SKM-1 (cell line): ENCODE measurements around the gene SCIN.
A peak's percentile ranks its signal among the peaks of the same experiment; 100 is the strongest.
"Not testable (repeated sequence)": the region's sequence is repeated elsewhere in the genome, so short reads cannot be mapped to it uniquely, and the experiment has no call there.

Experiments used
- DNase-seq: peaks from one replicate; lab custom pipeline; 2025; ENCODE audit not compliant: unreplicated experiment; lab: John Stamatoyannopoulos, UW

The SCIN gene

DNA sequence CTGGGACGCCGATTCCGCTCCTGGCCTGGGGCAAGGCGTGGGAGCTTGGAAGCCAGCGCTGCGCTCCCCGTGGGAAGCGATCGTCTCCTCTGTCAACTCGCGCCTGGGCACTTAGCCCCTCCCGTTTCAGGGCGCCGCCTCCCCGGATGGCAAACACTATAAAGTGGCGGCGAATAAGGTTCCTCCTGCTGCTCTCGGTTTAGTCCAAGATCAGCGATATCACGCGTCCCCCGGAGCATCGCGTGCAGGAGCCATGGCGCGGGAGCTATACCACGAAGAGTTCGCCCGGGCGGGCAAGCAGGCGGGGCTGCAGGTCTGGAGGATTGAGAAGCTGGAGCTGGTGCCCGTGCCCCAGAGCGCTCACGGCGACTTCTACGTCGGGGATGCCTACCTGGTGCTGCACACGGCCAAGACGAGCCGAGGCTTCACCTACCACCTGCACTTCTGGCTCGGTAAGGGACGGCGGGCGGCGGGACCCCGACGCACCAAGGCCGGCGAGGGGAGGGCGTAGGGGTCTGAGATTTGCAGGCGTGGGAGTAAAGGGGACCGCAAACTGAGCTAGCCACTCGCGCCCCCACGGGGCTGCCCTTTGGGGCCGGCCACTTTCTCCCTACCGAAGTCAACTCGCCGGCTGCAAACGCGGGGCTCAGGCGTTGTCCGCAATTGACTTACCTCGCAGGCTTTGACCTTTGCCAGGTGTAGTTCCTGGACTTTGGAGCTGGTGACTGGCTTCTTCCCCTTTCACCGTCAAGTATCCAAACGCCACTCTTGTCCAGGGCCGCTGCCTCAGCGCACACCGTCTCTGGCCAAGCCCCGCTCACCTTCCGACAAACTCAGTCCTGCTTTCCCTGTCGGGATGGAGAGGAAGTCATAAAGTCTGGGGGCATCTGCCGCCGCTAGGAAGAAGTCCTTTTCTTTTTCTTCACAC, at the start of gene SCIN:
Gene SCIN, plus strand, starts transcription at position 187 of the 928 bp plus-strand sequence. Its CDS starts 67 bp downstream, at position 254.
- no peak for DNase-seq

DNA sequence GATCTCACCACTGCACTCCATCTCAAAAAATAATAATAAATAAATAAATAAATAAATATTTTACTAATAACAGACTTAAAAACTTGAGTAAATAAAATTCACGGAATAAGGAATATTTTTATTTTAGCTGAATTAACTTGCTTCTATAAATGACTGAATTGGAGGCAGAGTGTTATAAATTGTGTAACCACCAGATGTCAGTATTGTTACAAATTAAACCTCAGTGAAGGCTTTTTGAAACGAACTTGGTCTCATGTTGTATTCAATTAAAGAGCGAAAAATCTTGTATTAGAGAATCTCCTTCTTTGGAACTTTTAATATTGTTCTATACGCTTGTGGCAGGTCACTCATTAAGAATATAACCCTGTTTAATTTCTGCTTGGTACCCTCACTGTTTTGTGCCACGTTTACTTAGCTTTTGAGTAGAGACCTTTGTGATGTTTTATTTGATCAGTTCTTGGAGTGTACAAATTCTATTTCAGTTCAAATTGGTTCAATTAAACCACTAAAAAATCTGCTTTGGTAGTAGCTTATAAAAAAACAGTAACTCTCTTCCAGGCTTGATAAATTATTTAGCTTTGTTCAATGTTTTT, 45.6 kb upstream of the SCIN start:
- peak; percentile 34 for DNase-seq

DNA sequence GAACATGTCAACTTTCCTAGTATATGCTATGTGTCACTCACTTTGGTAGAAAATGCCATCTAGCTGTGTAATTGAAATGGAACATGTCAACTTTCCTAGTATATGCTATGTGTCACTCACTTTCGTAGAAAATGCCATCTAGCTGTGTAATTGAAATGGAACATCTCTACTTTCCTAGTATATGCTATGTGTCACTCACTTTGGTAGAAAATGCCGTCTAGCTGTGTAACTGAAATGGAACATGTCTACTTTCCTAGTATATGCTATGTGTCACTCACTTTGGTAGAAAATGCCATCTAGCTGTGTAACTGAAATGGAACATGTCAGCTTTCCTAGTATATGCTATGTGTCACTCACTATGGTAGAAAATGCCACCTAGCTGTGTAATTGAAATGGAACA, 43.8 kb upstream of the SCIN start:
- DNase-seq, result not testable (repeated sequence)

DNA sequence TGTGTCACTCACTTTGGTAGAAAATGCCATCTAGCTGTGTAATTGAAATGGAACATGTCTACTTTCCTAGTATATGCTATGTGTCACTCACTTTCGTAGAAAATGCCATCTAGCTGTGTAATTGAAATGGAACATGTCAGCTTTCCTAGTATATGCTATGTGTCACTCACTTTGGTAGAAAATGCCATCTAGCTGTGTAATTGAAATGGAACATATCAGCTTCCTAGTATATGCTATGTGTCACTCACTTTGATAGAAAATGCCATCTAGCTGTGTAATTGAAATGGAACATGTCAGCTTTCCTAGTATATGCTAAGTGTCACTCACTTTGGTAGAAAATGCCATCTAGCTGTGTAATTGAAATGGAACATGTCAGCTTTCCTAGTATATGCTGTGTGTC, 42.9 kb upstream of the SCIN start:
- not testable (repeated sequence) for DNase-seq

DNA sequence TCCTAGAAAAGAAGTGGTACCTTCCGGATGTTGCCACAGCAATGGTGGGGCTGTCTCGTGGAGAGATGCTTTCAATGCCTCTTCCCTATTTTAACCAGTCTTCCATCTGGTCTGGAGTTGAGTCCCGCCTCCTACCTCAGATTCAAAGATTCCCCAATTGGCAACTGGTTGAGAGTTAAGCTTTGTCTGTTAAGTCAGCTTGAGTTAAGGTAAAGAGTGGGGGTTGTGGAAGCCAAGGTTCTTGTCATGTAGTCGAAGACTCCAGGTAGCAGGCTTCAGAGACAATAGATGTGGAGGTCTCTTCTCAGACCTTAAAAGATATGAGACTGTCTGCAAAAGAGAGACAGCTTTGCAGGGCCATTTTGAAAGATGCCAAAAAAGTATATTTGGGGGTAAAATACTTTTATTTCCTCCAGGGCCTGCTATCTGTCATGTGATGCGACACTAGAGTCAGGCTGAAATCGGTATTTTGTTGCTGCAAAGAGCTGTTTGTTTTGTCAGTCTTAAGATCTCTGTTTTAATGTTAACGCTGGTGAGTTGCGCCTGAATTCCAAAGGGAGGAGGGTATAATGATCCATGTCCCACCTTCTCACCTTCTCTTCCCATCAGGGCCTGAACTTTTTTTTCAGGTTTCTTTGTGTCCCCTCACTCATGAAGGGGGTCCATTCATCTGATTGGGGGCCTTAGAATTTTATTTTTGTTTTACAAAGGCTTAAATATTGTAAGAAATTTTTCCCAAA, 40.4 kb upstream of the SCIN start:
- no peak for DNase-seq

DNA sequence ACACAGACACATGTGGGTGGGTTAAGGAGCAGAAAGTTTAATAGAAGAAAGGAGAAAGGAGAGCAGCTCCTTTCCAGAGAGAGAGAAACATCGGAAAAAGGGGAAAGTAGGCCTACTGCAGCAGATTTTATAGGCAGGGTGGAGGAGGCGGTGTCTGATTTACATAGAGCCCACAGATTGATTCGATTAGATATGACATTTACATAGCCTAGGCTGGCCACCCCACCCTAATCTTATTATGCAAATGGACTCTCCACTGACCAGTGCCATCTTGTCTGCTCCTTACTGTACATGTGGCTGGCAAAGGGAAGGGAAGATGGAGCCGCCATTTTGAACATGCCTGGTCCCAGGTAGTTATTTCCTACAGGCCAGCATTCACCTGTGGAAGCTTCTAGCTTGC, 38.7 kb upstream of the SCIN start:
- no peak for DNase-seq

DNA sequence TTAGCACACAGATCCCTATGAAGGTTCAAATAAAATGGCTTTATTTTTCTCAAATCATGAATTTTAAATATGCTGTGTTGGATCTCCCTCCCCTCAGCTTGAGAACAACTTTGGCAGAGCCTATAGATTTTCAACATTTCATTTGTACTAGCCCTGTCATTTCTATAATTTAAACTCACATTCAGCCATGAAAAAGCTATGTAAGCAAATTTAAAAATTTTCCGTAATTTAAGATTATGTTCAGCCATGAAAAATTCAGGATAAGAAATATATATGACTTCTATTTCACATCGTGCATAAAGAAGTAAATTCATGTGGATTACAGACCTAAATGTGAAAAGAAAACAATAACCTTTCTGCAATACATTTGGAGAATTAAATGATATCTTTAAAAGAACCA, 36.5 kb upstream of the SCIN start:
- no peak for DNase-seq

DNA sequence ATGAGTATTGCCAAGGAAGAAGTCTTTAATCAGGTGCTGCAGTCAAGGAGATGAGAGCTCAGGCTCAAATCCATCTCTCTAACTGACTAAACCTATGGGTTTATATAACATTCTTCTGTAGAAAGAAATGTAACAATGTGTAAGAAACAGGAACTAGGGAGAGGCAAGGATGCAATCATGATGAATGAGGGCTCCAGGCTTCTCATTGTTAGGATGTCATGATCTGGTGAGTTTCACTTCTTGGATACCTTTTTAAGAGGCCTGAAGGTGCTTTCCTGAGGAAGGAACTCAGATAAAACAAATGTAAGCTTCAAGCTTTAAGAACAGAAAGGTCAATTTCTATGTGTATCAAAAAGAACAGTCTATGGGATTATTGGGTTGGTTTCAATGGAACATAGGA, 30.8 kb upstream of the SCIN start:
- DNase-seq, result no peak

DNA sequence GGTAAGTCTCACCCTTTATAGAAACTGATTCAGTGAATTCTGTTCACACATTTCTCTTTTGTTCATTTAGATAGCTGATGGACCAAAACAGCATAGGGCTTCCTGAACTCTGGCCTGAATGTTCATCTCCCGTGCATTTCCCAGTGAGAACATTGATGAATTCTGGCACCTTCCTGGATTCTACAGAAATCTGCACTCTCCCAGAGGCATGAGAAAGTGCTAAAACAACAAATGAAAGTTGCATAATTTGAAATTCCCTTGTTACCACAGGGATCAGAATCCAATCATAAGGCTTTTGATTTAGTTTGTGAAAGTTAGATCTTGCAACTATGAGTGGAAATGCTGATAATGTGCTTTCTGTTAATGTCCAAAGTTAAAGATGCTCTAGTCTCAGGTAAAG, 29.7 kb upstream of the SCIN start:
- no peak for DNase-seq

DNA sequence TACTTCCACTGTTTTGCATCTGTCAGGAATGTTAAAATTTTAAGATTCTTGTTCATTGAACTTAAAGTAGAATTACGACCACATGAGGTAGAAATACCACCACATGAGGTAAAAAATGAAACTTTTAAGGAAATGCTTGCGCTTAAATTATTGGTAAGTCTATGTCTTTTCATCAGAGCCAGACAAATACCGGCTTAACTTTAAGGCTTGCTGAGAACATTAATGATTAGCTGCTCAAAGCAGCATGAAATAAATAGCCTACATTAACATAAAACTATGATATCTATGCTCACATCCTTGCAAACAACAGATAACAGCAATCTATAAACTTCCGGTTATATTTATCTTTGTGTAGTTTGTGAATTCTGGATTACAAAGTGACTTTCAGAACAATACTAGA, 26.9 kb upstream of the SCIN start:
- no peak for DNase-seq

DNA sequence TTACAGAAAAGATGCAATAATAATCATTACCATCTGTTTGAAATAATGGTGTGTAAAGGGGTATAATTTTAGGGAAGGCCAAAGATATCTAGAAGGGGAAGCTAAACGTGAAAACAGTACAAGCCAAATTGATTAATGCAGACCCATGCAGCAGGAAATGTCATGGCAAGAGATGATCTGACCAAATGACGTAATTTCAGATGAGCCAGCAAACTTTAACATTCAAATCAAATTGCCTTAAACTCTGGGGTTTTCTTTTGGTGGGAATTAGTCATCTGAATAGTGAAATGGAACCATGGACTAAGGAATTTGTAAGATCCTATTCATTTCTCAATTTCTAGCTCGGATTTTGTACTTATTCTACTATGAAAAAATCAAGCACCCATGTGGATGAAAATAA, 21.4 kb upstream of the SCIN start:
- DNase-seq, result no peak

DNA sequence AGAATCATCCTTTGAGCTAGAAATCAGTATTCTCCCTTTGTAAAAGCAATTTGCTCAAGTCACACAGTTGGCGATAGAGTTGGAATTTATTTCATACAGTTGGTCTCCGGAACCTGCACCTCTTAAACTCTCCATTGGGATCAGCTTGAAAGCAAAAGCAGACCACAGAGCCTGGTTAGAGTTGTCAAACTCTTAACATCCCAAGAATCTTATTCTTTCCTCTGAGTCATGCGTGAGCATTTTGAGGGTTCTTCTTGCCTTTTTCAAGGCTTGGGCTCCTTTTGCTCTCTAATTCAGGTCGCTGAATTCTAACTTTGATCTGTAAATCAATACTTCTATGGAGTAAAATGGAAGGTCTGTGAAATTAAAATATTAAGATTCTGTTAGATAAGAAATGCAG, 19.6 kb upstream of the SCIN start:
- no peak for DNase-seq

DNA sequence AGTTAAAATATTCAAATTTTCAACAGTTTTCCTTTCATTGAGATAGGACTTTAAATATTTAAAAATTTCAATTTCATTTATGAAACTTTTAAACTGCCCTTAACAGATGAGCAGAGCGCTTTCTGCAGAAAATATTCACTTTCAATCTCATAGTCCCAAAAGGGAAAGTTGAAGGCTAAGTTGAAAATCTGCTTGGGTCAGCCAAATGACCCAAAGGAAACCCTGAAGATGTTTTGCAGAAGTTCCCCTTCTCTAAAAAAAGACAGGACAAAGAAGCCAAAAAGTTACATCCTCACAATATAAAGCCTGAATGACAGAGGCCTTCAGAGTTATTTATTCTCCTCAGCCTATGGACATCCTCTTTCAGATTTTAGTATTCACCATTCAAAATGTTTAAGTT, 17.6 kb upstream of the SCIN start:
- no peak for DNase-seq

DNA sequence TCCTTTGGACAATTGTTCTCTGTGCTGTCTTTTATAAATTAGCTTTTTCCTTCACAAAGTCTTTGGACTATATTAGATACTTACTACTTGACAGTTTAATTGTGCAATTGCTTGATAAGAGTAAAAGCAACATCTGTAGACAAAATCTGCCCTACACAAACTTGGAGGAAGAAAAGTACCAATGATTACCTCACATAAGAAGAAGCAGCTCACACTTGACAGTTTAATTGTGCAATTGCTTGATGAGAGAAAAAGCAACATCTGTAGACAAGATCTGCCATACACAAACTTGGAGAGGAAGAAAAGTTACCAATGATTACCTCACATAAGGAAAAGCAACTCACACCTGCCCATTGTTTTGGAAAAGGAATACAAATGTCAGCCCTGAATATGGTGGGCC, 17.1 kb upstream of the SCIN start:
- peak; percentile 40 for DNase-seq

DNA sequence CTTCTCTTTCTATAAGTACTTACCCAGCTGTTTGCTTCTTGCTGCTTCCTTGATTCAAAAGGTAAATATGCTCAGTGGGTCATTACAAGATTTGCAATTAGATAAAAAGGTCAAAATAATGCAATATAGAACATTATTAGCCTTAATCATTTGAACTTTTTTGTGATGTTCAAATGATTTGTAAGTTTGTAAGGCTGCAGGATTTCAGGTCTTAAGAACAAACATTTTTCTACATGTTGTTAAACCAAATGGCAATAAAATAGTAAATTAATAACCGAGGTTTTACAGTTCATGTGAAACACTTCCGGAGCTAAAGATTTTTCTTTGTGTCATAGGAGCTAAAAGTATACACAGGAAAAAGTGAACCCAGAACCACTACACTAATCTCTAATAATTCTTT, 16.2 kb upstream of the SCIN start:
- no peak for DNase-seq

DNA sequence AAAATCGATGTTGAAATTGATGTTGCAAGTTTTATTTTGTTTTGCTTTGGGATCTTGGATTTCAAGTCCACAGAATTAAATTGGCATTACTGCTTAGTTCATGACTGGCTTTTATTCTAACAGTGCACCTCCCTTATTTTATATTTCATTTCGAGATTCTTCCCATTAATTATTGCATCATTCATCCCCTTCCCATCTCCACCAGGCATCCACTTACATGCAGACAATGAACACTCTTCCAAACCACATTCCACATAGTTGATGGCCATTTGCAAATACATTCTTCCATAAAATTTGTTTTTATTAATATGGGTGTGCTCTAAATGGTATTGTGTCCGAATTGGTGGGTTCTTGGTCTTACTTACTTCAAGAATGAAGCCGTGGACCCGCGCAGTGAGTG, 15.6 kb upstream of the SCIN start:
- DNase-seq, result no peak

DNA sequence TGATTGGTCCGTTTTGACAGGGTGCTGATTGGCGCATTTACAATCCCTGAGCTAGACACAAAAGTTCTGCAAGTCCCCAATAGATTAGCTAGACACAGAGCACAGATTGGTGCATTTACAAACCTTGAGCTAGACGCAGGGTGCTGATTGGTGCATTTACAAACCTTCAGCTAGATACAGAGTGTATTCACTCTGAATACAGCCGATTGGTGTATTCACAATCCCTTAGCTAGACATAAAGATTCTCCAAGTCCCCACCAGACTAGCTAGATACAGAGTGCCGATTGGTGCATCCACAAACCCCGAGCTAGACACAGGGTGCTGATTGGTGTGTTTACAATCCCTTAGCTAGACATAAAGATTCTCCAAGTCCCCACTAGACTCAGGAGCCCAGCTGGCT, 14.8 kb upstream of the SCIN start:
- not testable (repeated sequence) for DNase-seq

DNA sequence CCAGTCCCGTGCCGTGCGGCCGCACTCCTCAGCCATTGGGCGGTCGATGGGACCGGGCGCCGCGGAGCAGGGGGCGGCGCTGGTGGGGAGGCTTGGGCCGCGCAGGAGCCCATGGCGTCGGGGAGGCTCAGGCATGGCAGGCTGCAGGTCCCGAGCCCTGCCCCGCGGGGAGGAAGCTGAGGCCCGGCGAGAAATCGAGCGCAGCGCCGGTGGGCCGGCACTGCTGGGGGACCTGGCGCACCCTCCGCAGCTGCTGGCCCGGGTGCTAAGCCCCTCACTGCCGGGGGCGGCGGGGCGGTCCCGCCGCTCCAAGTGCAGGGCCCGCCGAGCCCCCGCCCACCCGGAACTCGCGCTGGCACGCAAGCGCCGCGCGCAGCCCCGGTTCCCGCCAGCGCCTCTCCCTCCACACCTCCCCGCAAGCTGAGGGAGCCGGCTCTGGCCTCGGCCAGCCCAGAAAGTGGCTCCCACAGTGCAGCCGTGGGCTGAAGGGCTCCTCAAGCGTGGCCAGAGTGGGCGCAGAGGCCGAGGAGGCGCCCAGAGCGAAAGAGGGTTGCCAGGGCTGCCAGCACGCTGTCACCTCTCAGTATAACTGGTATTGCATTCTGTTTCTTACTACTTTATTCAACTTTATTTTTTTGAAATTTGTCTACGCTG, 14.3 kb upstream of the SCIN start:
- not testable (repeated sequence) for DNase-seq

DNA sequence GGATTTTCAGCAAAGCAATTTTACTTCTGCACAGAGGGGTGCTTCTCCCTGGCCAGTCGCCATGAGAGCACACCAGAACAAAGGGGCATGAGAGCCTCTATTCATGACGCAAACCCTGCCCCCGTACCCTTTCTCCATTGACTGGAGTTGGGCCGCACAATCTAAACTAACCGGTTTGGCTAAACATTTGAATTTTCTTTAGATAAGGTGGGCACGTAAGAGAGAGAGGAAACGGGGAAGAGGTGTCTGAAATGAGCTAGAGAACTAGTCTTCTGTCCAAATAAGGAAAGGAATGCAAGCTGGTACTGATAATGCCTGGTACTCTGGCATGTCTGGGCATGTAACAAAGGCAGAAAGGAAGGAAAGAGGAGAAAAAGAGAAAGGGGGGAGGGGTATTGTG, 13.2 kb upstream of the SCIN start:
- DNase-seq, result no peak

DNA sequence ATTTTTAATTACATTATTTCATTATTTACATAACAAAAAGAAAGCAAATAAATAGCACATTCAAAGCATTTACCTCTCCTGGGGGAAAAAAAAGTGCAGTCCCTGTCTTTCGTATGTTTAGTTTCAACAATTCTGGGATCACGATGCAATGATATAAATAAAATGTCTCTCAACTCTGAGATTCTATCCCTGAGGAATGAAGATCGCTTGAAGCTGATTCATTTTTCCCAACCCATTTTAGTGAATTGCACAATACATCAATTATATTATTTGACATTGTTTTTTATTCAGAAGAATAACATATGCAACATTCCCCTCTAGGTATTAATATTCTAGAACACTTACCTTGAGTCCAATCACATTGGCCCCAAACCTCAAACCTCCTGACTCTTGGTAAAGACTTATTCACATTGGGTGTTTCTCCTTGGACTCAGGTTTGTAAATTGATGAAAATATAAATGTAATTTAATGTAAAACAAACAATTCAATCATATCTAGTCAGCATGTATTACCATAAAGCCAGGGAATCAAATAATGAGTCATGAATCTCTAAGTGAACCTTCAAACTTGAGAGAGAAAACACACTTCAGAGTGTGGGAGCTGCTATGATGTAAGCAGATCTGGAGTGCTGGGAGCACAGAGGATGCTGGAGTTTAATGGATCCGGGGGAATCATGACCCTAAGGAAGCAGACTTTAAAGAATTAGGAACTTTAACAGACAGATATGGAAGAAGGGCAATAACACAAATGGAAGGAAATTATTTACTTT, 5.3 kb upstream of the SCIN start:
- no peak for DNase-seq

DNA sequence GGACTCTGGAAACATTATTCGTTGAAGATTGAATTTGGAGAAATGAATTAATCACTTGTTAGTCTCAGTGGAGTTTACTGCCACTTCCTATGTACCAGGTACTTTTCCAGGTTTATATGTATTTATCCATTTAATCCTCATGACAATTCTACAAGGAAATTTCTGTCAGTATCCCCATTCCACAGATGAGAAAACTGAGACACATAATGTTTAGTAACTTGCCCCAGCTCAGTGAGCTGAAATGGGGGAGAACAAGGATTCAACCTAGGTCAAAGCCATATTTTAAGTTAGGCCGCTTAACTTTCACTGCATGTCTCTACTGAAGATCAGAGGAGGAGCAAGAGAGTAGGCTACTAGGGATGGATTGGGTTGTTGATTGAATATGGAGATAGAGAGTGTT, 4.6 kb upstream of the SCIN start:
- no peak for DNase-seq
